ENCODE data around the gene BRMS1. TPM values are rescaled to one million over a fixed set of nuclear protein-coding genes. Genes with fewer than 3 reads are reported as not detected.

The BRMS1 gene
- total and polyA plus RNA-seq, 2 experiments from 2014 or later, result 39.7 to 48.6 TPM

GRCh38 chr11:66368484-66368883 is 23.6 kb upstream of the BRMS1 start:
- H3K27me3 ChIP-seq, result no peaks in the 10 kb centered on the region
- H3K4me1 ChIP-seq (ENCODE audit: insufficient read depth), result peaks cover 16% of the 10 kb centered on the region
- no peak overlapping the region for H2AFZ ChIP-seq
- no peak overlapping the region for H3K4me2 ChIP-seq
- H4K20me1 ChIP-seq (ENCODE audit: insufficient read depth, poor library complexity, severe bottlenecking), result no peaks in the 10 kb centered on the region
- no peaks in the 10 kb centered on the region for H3K9me2 ChIP-seq (replicated peaks; ENCODE audit: insufficient read depth)
- no peak overlapping the region for H3K27ac ChIP-seq
- TF ChIP-seq CTCF (IDR thresholded peaks at IDR 0.05; ENCODE audit: poor library complexity), result no peak
- TF ChIP-seq EZH2 (IDR thresholded peaks at IDR 0.05; ENCODE audit: borderline replicate concordance), result no peak
- TF ChIP-seq EZH2phosphoT487 (IDR thresholded peaks at IDR 0.05; ENCODE audit: low read depth, severe bottlenecking, unreplicated experiment), result no peak
- H3K79me2 ChIP-seq, result peaks cover 4% of the 10 kb centered on the region
- WGBS (ENCODE audit: low lambda C conversion rate, missing lambda C conversion rate), result 97% methylated on average over 5 of the region's 6 CpGs
- no peaks in the 10 kb centered on the region for H3K36me3 ChIP-seq (replicated peaks; ENCODE audit: insufficient read depth, low read depth)
- no peak overlapping the region for H3K4me3 ChIP-seq
- no peaks in the 10 kb centered on the region for H3K9me3 ChIP-seq (ENCODE audit: low read depth)
- DNase-seq (ENCODE audit: low spot score), result peak; percentile 5

- 97% methylated on average over 15 of the region's 15 CpGs for WGBS (ENCODE audit: low lambda C conversion rate, missing lambda C conversion rate)
- Histone ChIP-seq H3K79me2 (peaks cover 4% of the 10 kb centered on the region), H3K4me1 (ENCODE audit: insufficient read depth) (peaks cover 14% of the 10 kb centered on the region), H3K36me3 (replicated peaks; ENCODE audit: insufficient read depth, low read depth) (no peaks in the 10 kb centered on the region), H3K27me3 (no peaks in the 10 kb centered on the region), H3K4me2 (no peak overlapping the region), H3K4me3 (no peak overlapping the region), H3K9me3 (ENCODE audit: low read depth) (no peaks in the 10 kb centered on the region), H3K27ac (no peak overlapping the region), H4K20me1 (ENCODE audit: insufficient read depth, poor library complexity, severe bottlenecking) (no peaks in the 10 kb centered on the region), H2AFZ (no peak overlapping the region), H3K9me2 (replicated peaks; ENCODE audit: insufficient read depth) (no peaks in the 10 kb centered on the region)
- peak; percentile 4 for DNase-seq (ENCODE audit: low spot score)
- TF ChIP-seq EZH2phosphoT487 (IDR thresholded peaks at IDR 0.05; ENCODE audit: low read depth, severe bottlenecking, unreplicated experiment) (no peak), CTCF (IDR thresholded peaks at IDR 0.05; ENCODE audit: poor library complexity) (no peak), EZH2 (IDR thresholded peaks at IDR 0.05; ENCODE audit: borderline replicate concordance) (no peak)
Observed at GRCh38 chr11:66367561-66368312, 22.8 kb upstream of the BRMS1 start.

- H2AFZ ChIP-seq, result no peak overlapping the region
- H3K9me3 ChIP-seq (ENCODE audit: low read depth), result no peaks in the 10 kb centered on the region
- no peak overlapping the region for H3K27ac ChIP-seq
- H4K20me1 ChIP-seq (ENCODE audit: insufficient read depth, poor library complexity, severe bottlenecking), result no peaks in the 10 kb centered on the region
- 98% methylated on average over 8 of the region's 8 CpGs for WGBS (ENCODE audit: low lambda C conversion rate, missing lambda C conversion rate)
- peaks cover 10% of the 10 kb centered on the region for H3K4me1 ChIP-seq (ENCODE audit: insufficient read depth)
- no peak for TF ChIP-seq CTCF (IDR thresholded peaks at IDR 0.05; ENCODE audit: poor library complexity)
- TF ChIP-seq EZH2phosphoT487 (IDR thresholded peaks at IDR 0.05; ENCODE audit: low read depth, severe bottlenecking, unreplicated experiment), result no peak
- no peak for TF ChIP-seq EZH2 (IDR thresholded peaks at IDR 0.05; ENCODE audit: borderline replicate concordance)
- H3K36me3 ChIP-seq (replicated peaks; ENCODE audit: insufficient read depth, low read depth), result no peaks in the 10 kb centered on the region
- no peaks in the 10 kb centered on the region for H3K9me2 ChIP-seq (replicated peaks; ENCODE audit: insufficient read depth)
- no peak overlapping the region for H3K4me3 ChIP-seq
- DNase-seq (ENCODE audit: low spot score), result no peak
- H3K27me3 ChIP-seq, result no peaks in the 10 kb centered on the region
- no peak overlapping the region for H3K4me2 ChIP-seq
- peaks cover 4% of the 10 kb centered on the region for H3K79me2 ChIP-seq
Observed at GRCh38 chr11:66366844-66367477, 22.1 kb upstream of the BRMS1 start.
